A549 (cell line): Measurements from ENCODE around the gene DLG2. TPM values are rescaled to one million over a fixed set of nuclear protein-coding genes. Genes with fewer than 3 reads are reported as not detected.

Experiments used
- ATAC-seq, 2 experiments: fragments of 200-7000 bp in 1 of 2; fragments of >200 bp in 1 of 2; cut with Nextera tagmentation in 1 of 2; cut with Tn5 transposase in 1 of 2; 3 replicates each; pipeline versions ENCODE4 v1.8.0 to v1.9.1; 2018 to 2020; ENCODE audit warnings: mild to moderate bottlenecking in 1 of 2, moderate library complexity in 1 of 2
- CTCF ChIA-PET: fragments of 300-600 bp; sonication (Branson Sonifier 250); formaldehyde crosslinking; extraction: SDS; loops from one replicate; lab custom pipeline; 2021; ENCODE audit warnings: antibody characterized with exemption, inconsistent platforms; lab: Yijun Ruan, JAX
- POLR2A ChIA-PET: fragments of 350-600 bp; formaldehyde crosslinking; extraction: SDS; loops from one replicate; lab custom pipeline; 2021; ENCODE audit warnings: antibody characterized with exemption, inconsistent platforms; lab: Yijun Ruan, JAX
- DNase-seq, 2 experiments: peaks; one replicate each; pipeline versions ENCODE4 v3.0.0 to v3.0.0-alpha.2; 2011 to 2016; ENCODE audit warnings: low read depth in 1 of 2, low spot score in 1 of 2
- FAIRE-seq: peaks from 2 replicates; lab custom pipeline; 2011; peaks lifted over from hg19 to GRCh38; lab: Jason Lieb, UNC
- H3K27ac ChIP-seq, 2 experiments: fragments of >200 bp; sonication (Bioruptor Twin); formaldehyde crosslinking; 3 replicates each; pipeline ENCODE4 v1.5.1; 2016 to 2017
- H3K4me1 ChIP-seq: fragments of >200 bp; sonication (Bioruptor Twin); formaldehyde crosslinking; 3 replicates; pipeline ENCODE4 v1.6.1; 2016
- H3K4me2 ChIP-seq: fragments of >200 bp; sonication (Bioruptor Twin); formaldehyde crosslinking; 3 replicates; pipeline ENCODE4 v1.6.1; 2016
- H3K4me3 ChIP-seq: fragments of >200 bp; sonication (Bioruptor Twin); formaldehyde crosslinking; 3 replicates; pipeline ENCODE4 v1.5.1; 2016
- H3K9me3 ChIP-seq: fragments of >200 bp; sonication (Bioruptor Twin); formaldehyde crosslinking; 3 replicates; pipeline ENCODE4 v1.6.1; 2016
- BCL3 ChIP-seq: fragments of >200 bp; sonication (Bioruptor Twin); formaldehyde crosslinking; IDR thresholded peaks from 3 replicates; pipeline ENCODE4 v1.6.1; 2016
- BHLHE40 ChIP-seq: IDR thresholded peaks from 2 replicates; pipeline ENCODE4 v1.6.1; 2012; ENCODE audit warnings: low read depth, low read length, inconsistent platforms
- CHD2 ChIP-seq: fragments of 150-350 bp; IDR thresholded peaks from 2 replicates; pipeline ENCODE4 v1.6.1; 2014; ENCODE audit warnings: low read length; ENCODE audit not compliant: partially characterized antibody
- CHD4 ChIP-seq: fragments of 200-600 bp; sonication (generic); IDR thresholded peaks from 2 replicates; pipeline ENCODE4 v1.6.1; 2016; ENCODE audit warnings: antibody characterized with exemption, mild to moderate bottlenecking, borderline replicate concordance
- CTCF ChIP-seq: fragments of >200 bp; sonication (Bioruptor Twin); formaldehyde crosslinking; IDR thresholded peaks from 3 replicates; pipeline ENCODE4 v1.5.1; 2016
- ESRRA ChIP-seq: fragments of 150-350 bp; IDR thresholded peaks from 2 replicates; pipeline ENCODE4 v1.6.1; 2014; ENCODE audit warnings: mild to moderate bottlenecking, low read length, borderline replicate concordance
- FOSL2 ChIP-seq, 2 experiments: fragments of 450-650 bp in 1 of 2; fragments of >200 bp in 1 of 2; sonication (Bioruptor Twin) in 1 of 2; formaldehyde crosslinking; IDR thresholded peaks; 2 replicates each; pipeline versions ENCODE4 v1.5.0 to v1.6.1; 2016 to 2020; ENCODE audit warnings: mild to moderate bottlenecking in 1 of 2, moderate library complexity in 1 of 2
- GATA3 ChIP-seq: IDR thresholded peaks from 2 replicates; pipeline ENCODE4 v1.6.1; 2012; ENCODE audit warnings: borderline replicate concordance
- HEYL ChIP-seq: fragments of 250-450 bp; sonication (Bioruptor Pico); IDR thresholded peaks from 2 replicates; pipeline ENCODE4 v1.8.0; 2021; ENCODE audit warnings: mild to moderate bottlenecking, moderate library complexity
- HOXA7 ChIP-seq: fragments of 250-450 bp; sonication (Bioruptor Pico); IDR thresholded peaks from 2 replicates; pipeline ENCODE4 v1.5.0; 2020; ENCODE audit warnings: mild to moderate bottlenecking, moderate library complexity
- JUN ChIP-seq, 2 experiments: fragments of >200 bp; sonication (Bioruptor Twin); formaldehyde crosslinking; IDR thresholded peaks; 2 replicates in 1 of 2; 3 replicates in 1 of 2; pipeline ENCODE4 v1.6.1; 2016 to 2017
- MAFK ChIP-seq: fragments of 450-650 bp; IDR thresholded peaks from 2 replicates; pipeline ENCODE4 v1.6.1; 2014; ENCODE audit not compliant: partially characterized antibody
- MAX ChIP-seq: IDR thresholded peaks from 2 replicates; pipeline ENCODE4 v1.6.1; 2012
- MYC ChIP-seq: IDR thresholded peaks from 2 replicates; pipeline ENCODE4 v1.6.1; 2012; ENCODE audit warnings: mild to moderate bottlenecking, inconsistent platforms, low read length, improper control_type of control experiment, borderline replicate concordance
- NFE2L2 ChIP-seq: fragments of 150-350 bp; conservative IDR thresholded peaks from 2 replicates; pipeline ENCODE4 v1.6.1; 2014; ENCODE audit warnings: low read length
- NR3C1 ChIP-seq: fragments of >200 bp; sonication (Bioruptor Twin); formaldehyde crosslinking; IDR thresholded peaks from 3 replicates; pipeline ENCODE4 v1.6.1; 2017
- POLR2AphosphoS2 ChIP-seq: conservative IDR thresholded peaks from 2 replicates; pipeline ENCODE4 v1.6.1; 2012; ENCODE audit warnings: low read length, improper control_type of control experiment, inconsistent platforms
- SREBF2 ChIP-seq: fragments of 450-650 bp; IDR thresholded peaks from 2 replicates; pipeline ENCODE4 v1.6.1; 2014; ENCODE audit warnings: mild to moderate bottlenecking, moderate library complexity
- WGBS: methylation state at CpG from one replicate; pipeline ENCODE4 v1.1.6; 2017; ENCODE audit errors: missing lambda C conversion rate; 5-methylcytosine and 5-hydroxymethylcytosine counted together
- polyA plus RNA-seq, 4 experiments: library from polyadenylated mRNA; depleted of rRNA in 3 of 4; stranded (reverse); fragments of >200 nt; fragmentation: RNase III in 1 of 4; extraction: RNeasy Plus Mini Kit Qiagen cat#74134 plus additional on column Dnase treatment in 1 of 4; gene quantifications; 2 replicates in 3 of 4; 3 replicates in 1 of 4; pipeline ENCODE4 v1.2.3, GENCODE V29; 2011 to 2017
- TF ChIP-seq, protein P1 (sequence below): fragments of 150-350 bp; IDR thresholded peaks from 2 replicates; pipeline ENCODE4 v1.6.1; 2014; ENCODE audit warnings: low read depth, mild to moderate bottlenecking, low read length
- TF ChIP-seq, protein P2 (sequence below): fragments of 200-600 bp; sonication (generic); IDR thresholded peaks from 2 replicates; pipeline ENCODE4 v1.6.1; 2016; ENCODE audit warnings: antibody characterized with exemption, mild to moderate bottlenecking, moderate library complexity

DLG2 gene
- polyA plus RNA-seq, 2 of the 4 experiments (the other 2 are of a cell fraction), result 0.26 to 0.79 TPM

- TF ChIP-seq BCL3 (no peak), CHD2 (no peak), CTCF (peak; percentile 87), NFE2L2 (peak; percentile 59), JUN (IDR thresholded peaks at IDR 0.05) (peak in 1 of 2 experiments; percentile 58; a peak in 1 of 5 replicates), HEYL (CRISPR knock-in tag) (no peak), SREBF2 (no peak), CHD4 (no peak), MAFK (peak; percentile 96), BHLHE40 (no peak), HOXA7 (CRISPR knock-in tag) (no peak), MYC (no peak), MAX (no peak), NR3C1 (no peak), GATA3 (no peak; the same call in 1 of the 2 replicates), ESRRA (no peak)
- TF ChIP-seq, protein P1, sequence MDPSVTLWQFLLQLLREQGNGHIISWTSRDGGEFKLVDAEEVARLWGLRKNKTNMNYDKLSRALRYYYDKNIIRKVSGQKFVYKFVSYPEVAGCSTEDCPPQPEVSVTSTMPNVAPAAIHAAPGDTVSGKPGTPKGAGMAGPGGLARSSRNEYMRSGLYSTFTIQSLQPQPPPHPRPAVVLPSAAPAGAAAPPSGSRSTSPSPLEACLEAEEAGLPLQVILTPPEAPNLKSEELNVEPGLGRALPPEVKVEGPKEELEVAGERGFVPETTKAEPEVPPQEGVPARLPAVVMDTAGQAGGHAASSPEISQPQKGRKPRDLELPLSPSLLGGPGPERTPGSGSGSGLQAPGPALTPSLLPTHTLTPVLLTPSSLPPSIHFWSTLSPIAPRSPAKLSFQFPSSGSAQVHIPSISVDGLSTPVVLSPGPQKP, result no peak
- TF ChIP-seq, protein P2, sequence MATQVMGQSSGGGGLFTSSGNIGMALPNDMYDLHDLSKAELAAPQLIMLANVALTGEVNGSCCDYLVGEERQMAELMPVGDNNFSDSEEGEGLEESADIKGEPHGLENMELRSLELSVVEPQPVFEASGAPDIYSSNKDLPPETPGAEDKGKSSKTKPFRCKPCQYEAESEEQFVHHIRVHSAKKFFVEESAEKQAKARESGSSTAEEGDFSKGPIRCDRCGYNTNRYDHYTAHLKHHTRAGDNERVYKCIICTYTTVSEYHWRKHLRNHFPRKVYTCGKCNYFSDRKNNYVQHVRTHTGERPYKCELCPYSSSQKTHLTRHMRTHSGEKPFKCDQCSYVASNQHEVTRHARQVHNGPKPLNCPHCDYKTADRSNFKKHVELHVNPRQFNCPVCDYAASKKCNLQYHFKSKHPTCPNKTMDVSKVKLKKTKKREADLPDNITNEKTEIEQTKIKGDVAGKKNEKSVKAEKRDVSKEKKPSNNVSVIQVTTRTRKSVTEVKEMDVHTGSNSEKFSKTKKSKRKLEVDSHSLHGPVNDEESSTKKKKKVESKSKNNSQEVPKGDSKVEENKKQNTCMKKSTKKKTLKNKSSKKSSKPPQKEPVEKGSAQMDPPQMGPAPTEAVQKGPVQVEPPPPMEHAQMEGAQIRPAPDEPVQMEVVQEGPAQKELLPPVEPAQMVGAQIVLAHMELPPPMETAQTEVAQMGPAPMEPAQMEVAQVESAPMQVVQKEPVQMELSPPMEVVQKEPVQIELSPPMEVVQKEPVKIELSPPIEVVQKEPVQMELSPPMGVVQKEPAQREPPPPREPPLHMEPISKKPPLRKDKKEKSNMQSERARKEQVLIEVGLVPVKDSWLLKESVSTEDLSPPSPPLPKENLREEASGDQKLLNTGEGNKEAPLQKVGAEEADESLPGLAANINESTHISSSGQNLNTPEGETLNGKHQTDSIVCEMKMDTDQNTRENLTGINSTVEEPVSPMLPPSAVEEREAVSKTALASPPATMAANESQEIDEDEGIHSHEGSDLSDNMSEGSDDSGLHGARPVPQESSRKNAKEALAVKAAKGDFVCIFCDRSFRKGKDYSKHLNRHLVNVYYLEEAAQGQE, result no peak
- TF ChIP-seq, all 56 proteins: peak for 7
Measured at GRCh38 chr11:84564180-84564866, 1062.8 kb downstream of the DLG2 start (continued).

- H3K4me1 ChIP-seq, result peaks cover 38% of the 10 kb centered on the region
- ChIA-PET CTCF (interaction anchor here (0.6 to 3.6 kb wide), 4 partner anchors 8 to 727 kb away, joined by 3 to 19 read pairs (median 12); no protein-coding TSS in a partner anchor), POLR2A (no interaction called here)
- H3K27ac ChIP-seq, result peak overlapping the region; percentile 84 to 89
- H3K4me2 ChIP-seq, result peak overlapping the region; percentile 76
- no peak for FAIRE-seq
- ATAC-seq, result no peak
- H3K4me3 ChIP-seq, result no peak overlapping the region
- TF ChIP-seq NR3C1 (no peak), FOSL2 (IDR thresholded peaks at IDR 0.05) (no peak), FOSL2 (CRISPR knock-in tag; IDR thresholded peaks at IDR 0.05) (no peak), MAFK (no peak), ESRRA (no peak), POLR2AphosphoS2 (no peak)
- WGBS, result 58% methylated on average over 2 of the region's 2 CpGs
- DNase-seq, result no peak
- H3K9me3 ChIP-seq, result no peaks in the 10 kb centered on the region
Measured at GRCh38 chr11:84563356-84563755, 1063.8 kb downstream of the DLG2 start.
